Measurements from ENCODE around the gene OR5K4. TPM values are rescaled to one million over a fixed set of nuclear protein-coding genes. Genes with fewer than 3 reads are reported as not detected.

Gene OR5K4
- total RNA-seq, 1 donor from 2014 or later, result not detected

DNA sequence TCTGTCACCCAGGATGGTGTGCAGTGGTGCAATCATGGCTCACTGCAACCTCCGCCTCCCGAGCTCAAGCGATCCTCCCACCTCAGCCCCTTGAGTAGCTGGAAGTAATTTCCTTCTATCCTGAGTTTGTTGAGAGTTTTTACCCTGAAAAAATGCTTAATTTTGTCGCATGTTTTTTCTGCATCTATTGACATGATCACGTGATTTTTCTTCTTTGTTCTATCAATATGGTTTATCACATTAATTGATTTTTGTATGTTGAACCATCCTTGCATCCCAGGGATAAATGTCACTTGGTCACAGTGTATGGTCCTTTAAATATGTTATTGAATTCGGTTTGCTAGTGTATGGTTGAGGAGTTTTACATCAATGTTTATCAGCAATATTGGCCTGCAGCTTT, 11.9 kb upstream of the OR5K4 start:
- no peaks in the 10 kb centered on the region for H3K27me3 Mint-ChIP-seq (ENCODE audit: low read depth, unreplicated experiment)
- Histone ChIP-seq H3K36me3 (ENCODE audit: insufficient read depth, low read length) (no peaks in the 10 kb centered on the region), H3K27ac (ENCODE audit: low read depth, low read length) (no peak overlapping the region), H4K20me1 (ENCODE audit: insufficient read depth, low read length) (no peaks in the 10 kb centered on the region), H3K27me3 (ENCODE audit: insufficient read depth, low read length) (no peaks in the 10 kb centered on the region), H3K4me2 (ENCODE audit: low read length) (no peak overlapping the region), H3K4me3 (ENCODE audit: insufficient read depth, low read depth, low read length) (no peak overlapping the region), H3K9me3 (ENCODE audit: insufficient read depth, low read depth, low read length) (no peaks in the 10 kb centered on the region), H3K9ac (ENCODE audit: low read length) (no peak overlapping the region), H3K79me2 (ENCODE audit: insufficient read depth, low read length) (no peaks in the 10 kb centered on the region), H2AFZ (ENCODE audit: low read depth, low read length) (no peak overlapping the region), H3K4me1 (ENCODE audit: insufficient read depth, low read length) (no peaks in the 10 kb centered on the region)
- TF ChIP-seq, protein P1, sequence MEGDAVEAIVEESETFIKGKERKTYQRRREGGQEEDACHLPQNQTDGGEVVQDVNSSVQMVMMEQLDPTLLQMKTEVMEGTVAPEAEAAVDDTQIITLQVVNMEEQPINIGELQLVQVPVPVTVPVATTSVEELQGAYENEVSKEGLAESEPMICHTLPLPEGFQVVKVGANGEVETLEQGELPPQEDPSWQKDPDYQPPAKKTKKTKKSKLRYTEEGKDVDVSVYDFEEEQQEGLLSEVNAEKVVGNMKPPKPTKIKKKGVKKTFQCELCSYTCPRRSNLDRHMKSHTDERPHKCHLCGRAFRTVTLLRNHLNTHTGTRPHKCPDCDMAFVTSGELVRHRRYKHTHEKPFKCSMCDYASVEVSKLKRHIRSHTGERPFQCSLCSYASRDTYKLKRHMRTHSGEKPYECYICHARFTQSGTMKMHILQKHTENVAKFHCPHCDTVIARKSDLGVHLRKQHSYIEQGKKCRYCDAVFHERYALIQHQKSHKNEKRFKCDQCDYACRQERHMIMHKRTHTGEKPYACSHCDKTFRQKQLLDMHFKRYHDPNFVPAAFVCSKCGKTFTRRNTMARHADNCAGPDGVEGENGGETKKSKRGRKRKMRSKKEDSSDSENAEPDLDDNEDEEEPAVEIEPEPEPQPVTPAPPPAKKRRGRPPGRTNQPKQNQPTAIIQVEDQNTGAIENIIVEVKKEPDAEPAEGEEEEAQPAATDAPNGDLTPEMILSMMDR (IDR thresholded peaks at IDR 0.05; ENCODE audit: insufficient read depth, low read depth, low read length), result no peak
- TF ChIP-seq EZH2 (IDR thresholded peaks at IDR 0.05; ENCODE audit: insufficient read depth, low read length), result no peak
- H3K4me3 Mint-ChIP-seq (ENCODE audit: unreplicated experiment), result no peak overlapping the region
- H3K4me1 Mint-ChIP-seq (ENCODE audit: low read depth, unreplicated experiment), result no peaks in the 10 kb centered on the region
- DNase-seq (ENCODE audit: low read depth) (no peak), FAIRE-seq (no peak)
- H3K36me3 Mint-ChIP-seq (ENCODE audit: low read depth, unreplicated experiment), result no peaks in the 10 kb centered on the region
- H3K9me3 Mint-ChIP-seq (ENCODE audit: unreplicated experiment), result peaks cover 11% of the 10 kb centered on the region
- no peak overlapping the region for H3K27ac Mint-ChIP-seq (ENCODE audit: unreplicated experiment)

DNA sequence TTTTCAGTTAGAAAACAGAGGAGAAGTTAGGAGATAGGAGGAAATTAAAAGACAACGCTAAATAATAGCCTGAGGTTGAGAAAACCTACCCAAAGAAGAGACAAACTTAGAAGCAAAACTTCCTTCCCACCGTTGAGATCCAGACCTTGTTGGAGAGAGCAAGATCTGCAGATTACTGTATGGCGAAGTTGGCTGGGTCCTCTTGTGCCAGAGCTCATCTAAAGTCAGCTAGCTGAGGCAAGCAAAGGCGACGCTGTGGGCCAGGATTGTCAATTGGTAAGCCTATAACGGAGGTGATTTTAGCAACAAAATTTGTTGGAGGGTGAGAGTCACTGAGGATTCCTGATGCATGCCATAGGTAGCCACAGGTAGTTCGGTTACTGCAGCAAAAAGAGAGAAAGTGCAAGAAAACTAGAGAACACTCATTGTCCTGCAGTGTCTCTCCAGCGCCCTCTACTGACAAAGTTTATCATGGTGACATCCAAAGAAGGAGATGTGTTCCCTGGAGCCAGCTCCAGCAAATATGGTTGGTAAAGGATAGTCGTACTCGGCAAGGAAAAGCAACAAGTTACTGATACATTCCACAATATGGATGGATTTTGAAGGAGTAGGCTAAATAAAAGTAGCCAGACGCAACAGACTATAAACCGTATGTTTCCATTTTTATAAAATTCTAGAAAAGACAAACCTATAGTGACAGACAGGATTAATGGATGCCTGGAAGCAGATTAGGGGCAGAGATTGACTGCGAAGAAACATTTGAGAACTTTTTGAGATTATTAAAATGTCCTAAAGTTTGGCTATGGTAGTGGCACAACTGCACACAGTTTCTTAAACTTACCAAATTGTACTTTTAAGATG, 9.8 kb upstream of the OR5K4 start:
- no peak overlapping the region for H3K4me3 Mint-ChIP-seq (ENCODE audit: unreplicated experiment)
- no peak overlapping the region for H3K4me3 ChIP-seq (ENCODE audit: insufficient read depth, low read depth, low read length)
- peaks cover 11% of the 10 kb centered on the region for H3K9me3 Mint-ChIP-seq (ENCODE audit: unreplicated experiment)
- no peaks in the 10 kb centered on the region for H3K36me3 ChIP-seq (ENCODE audit: insufficient read depth, low read length)
- H3K36me3 Mint-ChIP-seq (ENCODE audit: low read depth, unreplicated experiment), result no peaks in the 10 kb centered on the region
- no peaks in the 10 kb centered on the region for H4K20me1 ChIP-seq (ENCODE audit: insufficient read depth, low read length)
- H3K27ac Mint-ChIP-seq (ENCODE audit: unreplicated experiment), result no peak overlapping the region
- H3K79me2 ChIP-seq (ENCODE audit: insufficient read depth, low read length), result no peaks in the 10 kb centered on the region
- no peaks in the 10 kb centered on the region for H3K27me3 Mint-ChIP-seq (ENCODE audit: low read depth, unreplicated experiment)
- TF ChIP-seq, protein P1 (IDR thresholded peaks at IDR 0.05; ENCODE audit: insufficient read depth, low read depth, low read length), result peak; percentile 23
- no peak for TF ChIP-seq EZH2 (IDR thresholded peaks at IDR 0.05; ENCODE audit: insufficient read depth, low read length)
- H3K27me3 ChIP-seq (ENCODE audit: insufficient read depth, low read length), result no peaks in the 10 kb centered on the region
- H3K9ac ChIP-seq (ENCODE audit: low read length), result no peak overlapping the region
- H3K9me3 ChIP-seq (ENCODE audit: insufficient read depth, low read depth, low read length), result no peaks in the 10 kb centered on the region
- no peak for DNase-seq (ENCODE audit: low read depth)
- H3K4me1 ChIP-seq (ENCODE audit: insufficient read depth, low read length), result no peaks in the 10 kb centered on the region
- no peak overlapping the region for H3K27ac ChIP-seq (ENCODE audit: low read depth, low read length)
- no peak overlapping the region for H2AFZ ChIP-seq (ENCODE audit: low read depth, low read length)
- no peak for FAIRE-seq
- H3K4me1 Mint-ChIP-seq (ENCODE audit: low read depth, unreplicated experiment), result no peaks in the 10 kb centered on the region
- H3K4me2 ChIP-seq (ENCODE audit: low read length), result no peak overlapping the region

DNA sequence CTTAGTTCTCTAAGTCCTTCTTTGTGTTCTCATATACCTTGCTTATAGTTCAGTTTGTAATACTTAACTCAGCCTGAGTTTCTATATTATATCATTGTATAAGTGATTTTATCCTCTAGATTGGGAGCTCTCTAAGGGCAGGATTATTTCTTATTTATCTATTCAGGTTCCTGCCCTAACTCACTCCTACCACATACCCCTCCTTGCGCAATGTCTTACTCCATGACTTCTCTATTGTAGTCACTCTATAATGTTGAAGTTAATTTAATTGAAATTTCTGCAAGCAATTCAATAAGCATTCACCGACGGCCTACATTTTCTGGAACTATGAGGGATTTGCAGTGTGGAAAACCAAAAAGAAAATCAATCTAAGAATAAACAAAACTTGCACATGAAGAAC, 3.6 kb upstream of the OR5K4 start:
- FAIRE-seq (no peak), DNase-seq (ENCODE audit: low read depth) (no peak)
- Histone ChIP-seq H3K4me1 (ENCODE audit: insufficient read depth, low read length) (no peaks in the 10 kb centered on the region), H3K9ac (ENCODE audit: low read length) (no peak overlapping the region), H3K79me2 (ENCODE audit: insufficient read depth, low read length) (no peaks in the 10 kb centered on the region), H3K36me3 (ENCODE audit: insufficient read depth, low read length) (no peaks in the 10 kb centered on the region), H3K9me3 (ENCODE audit: insufficient read depth, low read depth, low read length) (no peaks in the 10 kb centered on the region), H3K27me3 (ENCODE audit: insufficient read depth, low read length) (no peaks in the 10 kb centered on the region), H3K4me3 (ENCODE audit: insufficient read depth, low read depth, low read length) (no peak overlapping the region), H3K27ac (ENCODE audit: low read depth, low read length) (no peak overlapping the region), H4K20me1 (ENCODE audit: insufficient read depth, low read length) (no peaks in the 10 kb centered on the region), H2AFZ (ENCODE audit: low read depth, low read length) (no peak overlapping the region), H3K4me2 (ENCODE audit: low read length) (no peak overlapping the region)
- H3K27me3 Mint-ChIP-seq (ENCODE audit: low read depth, unreplicated experiment), result no peaks in the 10 kb centered on the region
- no peak overlapping the region for H3K27ac Mint-ChIP-seq (ENCODE audit: unreplicated experiment)
- no peaks in the 10 kb centered on the region for H3K4me1 Mint-ChIP-seq (ENCODE audit: low read depth, unreplicated experiment)
- H3K9me3 Mint-ChIP-seq (ENCODE audit: unreplicated experiment), result no peaks in the 10 kb centered on the region
- no peak overlapping the region for H3K4me3 Mint-ChIP-seq (ENCODE audit: unreplicated experiment)
- TF ChIP-seq EZH2 (IDR thresholded peaks at IDR 0.05; ENCODE audit: insufficient read depth, low read length), result no peak
- TF ChIP-seq, protein P1 (IDR thresholded peaks at IDR 0.05; ENCODE audit: insufficient read depth, low read depth, low read length), result no peak
- H3K36me3 Mint-ChIP-seq (ENCODE audit: low read depth, unreplicated experiment), result no peaks in the 10 kb centered on the region
